GM12878 (cell line): ENCODE data around the gene CIAPIN1. TPM values are rescaled to one million over a fixed set of nuclear protein-coding genes. Genes with fewer than 3 reads are reported as not detected.

Experiments used
- ATAC-seq: fragments of 200-7000 bp; cut with Tn5 transposase; 3 replicates; pipeline ENCODE4 v1.9.1; 2020; ENCODE audit warnings: mild to moderate bottlenecking, moderate library complexity
- BruUV-seq: library from RNA; stranded (reverse); fragments of 400-500 nt; replicated peaks from 2 replicates; lab custom pipeline; 2021; lab: Mats Ljungman, UMichigan
- CTCF ChIA-PET: fragments of 300-600 bp; sonication (Branson Sonifier 250); formaldehyde crosslinking; extraction: SDS; loops from one replicate; lab custom pipeline; 2021; ENCODE audit warnings: inconsistent platforms; lab: Yijun Ruan, JAX
- POLR2A ChIA-PET: fragments of 350-600 bp; formaldehyde crosslinking; extraction: SDS; loops from one replicate; lab custom pipeline; 2021; ENCODE audit warnings: inconsistent platforms; lab: Charles Lee
- RAD21 ChIA-PET: fragments of 300-600 bp; sonication (Branson Sonifier 250); formaldehyde crosslinking; loops from one replicate; lab custom pipeline; 2023; ENCODE audit warnings: antibody characterized with exemption; ENCODE audit not compliant: unreplicated experiment; lab: Charles Lee
- SMC1A ChIA-PET: fragments of 300-600 bp; sonication (Branson Sonifier 250); formaldehyde crosslinking; loops from one replicate; lab custom pipeline; 2023; ENCODE audit not compliant: unreplicated experiment, uncharacterized antibody; lab: Charles Lee
- DNase-seq: peaks from one replicate; pipeline ENCODE4 v3.0.0-alpha.2; 2011; ENCODE audit warnings: low read depth, low spot score
- FAIRE-seq: peaks from 3 replicates; lab custom pipeline; 2011; peaks lifted over from hg19 to GRCh38; lab: Jason Lieb, UNC
- H2AFZ ChIP-seq: 2 replicates; pipeline ENCODE4 v1.6.0; 2011; ENCODE audit warnings: low read depth, low read length, control low read depth; ENCODE audit not compliant: control insufficient read depth
- H3K27ac ChIP-seq: 2 replicates; pipeline ENCODE4 v1.5.1; 2011; ENCODE audit warnings: control low read depth; ENCODE audit not compliant: control insufficient read depth, insufficient read depth
- H3K27me3 ChIP-seq, 2 experiments: replicated peaks in 1 of 2; 2 replicates each; pipeline versions ENCODE4 v1.6.0 to v1.6.1; 2011; ENCODE audit warnings: low read length in 1 of 2; ENCODE audit not compliant: control insufficient read depth in 2 of 2, insufficient read depth in 2 of 2
- H3K36me3 ChIP-seq, 2 experiments: 2 replicates each; pipeline ENCODE4 v1.5.1; 2011; ENCODE audit warnings: low read length in 1 of 2; ENCODE audit not compliant: control insufficient read depth in 2 of 2, insufficient read depth in 2 of 2
- H3K4me1 ChIP-seq: 2 replicates; pipeline ENCODE4 v1.6.1; 2011; ENCODE audit warnings: mild to moderate bottlenecking, low read length, moderate library complexity, mixed read lengths; ENCODE audit not compliant: control insufficient read depth, insufficient read depth
- H3K4me2 ChIP-seq: 2 replicates; pipeline ENCODE4 v1.6.0; 2011; ENCODE audit warnings: control low read depth; ENCODE audit not compliant: control insufficient read depth, insufficient read depth
- H3K4me3 ChIP-seq: fragments of 200-600 bp; sonication (generic); 2 replicates; pipeline ENCODE4 v1.5.1; 2016
- H3K79me2 ChIP-seq: 2 replicates; pipeline ENCODE4 v1.6.0; 2011; ENCODE audit warnings: low read length; ENCODE audit not compliant: control insufficient read depth, insufficient read depth
- H3K9ac ChIP-seq: 2 replicates; pipeline ENCODE4 v1.8.0; 2011; ENCODE audit warnings: low read length, control low read depth, mixed read lengths; ENCODE audit not compliant: control insufficient read depth, insufficient read depth
- H3K9me3 ChIP-seq: replicated peaks from 3 replicates; pipeline ENCODE4 v1.5.1; 2011; ENCODE audit warnings: mild to moderate bottlenecking, low read length; ENCODE audit not compliant: control insufficient read depth, insufficient read depth
- H4K20me1 ChIP-seq: 2 replicates; pipeline ENCODE4 v1.6.0; 2011; ENCODE audit not compliant: control insufficient read depth, insufficient read depth
- ATF7 ChIP-seq: fragments of 450-650 bp; IDR thresholded peaks from 2 replicates; pipeline ENCODE4 v1.6.1; 2016; ENCODE audit warnings: low read depth, mild to moderate bottlenecking
- CREM ChIP-seq: IDR thresholded peaks from 2 replicates; pipeline ENCODE4 v1.6.1; 2014; ENCODE audit warnings: antibody characterized with exemption, low read depth
- GABPA ChIP-seq: IDR thresholded peaks from 2 replicates; pipeline ENCODE4 v1.6.1; 2014; ENCODE audit warnings: antibody characterized with exemption, low read depth, mild to moderate bottlenecking, inconsistent platforms
- IKZF1 ChIP-seq: fragments of 450-650 bp; conservative IDR thresholded peaks from 2 replicates; pipeline ENCODE4 v1.6.1; 2017; ENCODE audit warnings: antibody characterized with exemption, mild to moderate bottlenecking
- KAT2A ChIP-seq: conservative IDR thresholded peaks from 2 replicates; pipeline ENCODE4 v1.6.1; 2011; ENCODE audit warnings: low read depth, low read length; ENCODE audit not compliant: control insufficient read depth
- MEF2B ChIP-seq: fragments of 450-650 bp; IDR thresholded peaks from 2 replicates; pipeline ENCODE4 v1.6.1; 2018; ENCODE audit warnings: mild to moderate bottlenecking, moderate library complexity; ENCODE audit not compliant: partially characterized antibody, poor library complexity, severe bottlenecking
- MTA3 ChIP-seq: IDR thresholded peaks from 2 replicates; pipeline ENCODE4 v1.6.1; 2012; ENCODE audit warnings: low read length, inconsistent platforms, borderline replicate concordance
- RBBP5 ChIP-seq: fragments of 200-600 bp; sonication (generic); conservative IDR thresholded peaks from 2 replicates; pipeline ENCODE4 v1.6.1; 2016
- SIX5 ChIP-seq: IDR thresholded peaks from 2 replicates; pipeline ENCODE4 v1.6.1; 2011; ENCODE audit warnings: mild to moderate bottlenecking, low read depth, low read length, moderate library complexity; ENCODE audit not compliant: severe bottlenecking
- WGBS: methylation state at CpG from one replicate; pipeline ENCODE4 v1.1.6; 2016; ENCODE audit warnings: low lambda C conversion rate; ENCODE audit not compliant: insufficient replicate concordance, insufficient coverage; ENCODE audit errors: missing lambda C conversion rate; 5-methylcytosine and 5-hydroxymethylcytosine counted together
- in situ Hi-C: fragments of 300-500 bp; cut with MboI; formaldehyde crosslinking; loops from 9 replicates; pipeline ENCODE4 v1.14.3; 2018; ENCODE audit warnings: mixed read lengths
- intact Hi-C: fragments of 100-400 bp; cut with micrococcal nuclease; formaldehyde crosslinking; loops from one replicate; pipeline ENCODE4 v1.14.2; 2022; ENCODE audit not compliant: unreplicated experiment
- polyA plus RNA-seq, 11 experiments: library from polyadenylated mRNA; depleted of rRNA in 4 of 11; unstranded in 6 of 11; stranded (reverse) in 5 of 11; fragments of >200 nt; fragmentation: Nextera tagmentation in 4 of 11; fragmentation: Illumina TruSeq in 1 of 11; extraction: Ambion mirVana in 4 of 11; extraction: Trizol in 1 of 11; gene quantifications; 1 replicate in 1 of 11; 2 replicates in 10 of 11; pipeline versions ENCODE4 v1.2.1 to v1.2.3, GENCODE V29; 2011 to 2016; ENCODE audit warnings: inconsistent platforms in 2 of 11, missing spikeins in 2 of 11, low read depth in 1 of 11
- total RNA-seq, 4 experiments: library from RNA; depleted of rRNA in 3 of 4; stranded (reverse); fragments of >200 nt in 3 of 4; fragmentation: Illumina TruSeq in 1 of 4; extraction: Trizol in 1 of 4; gene quantifications; 2 replicates each; pipeline versions ENCODE4 v1.2.1 to v1.2.3, GENCODE V29; 2013 to 2021

Gene CIAPIN1
- total and polyA plus RNA-seq, 10 of the 15 experiments (the other 5 are each of a cell fraction or from before 2014, with no cell fraction given) = 46.2 to 150 (median 54.3) TPM

GRCh38 chr16:57386381-57386951 is 60.7 kb downstream of the CIAPIN1 start:
- DNase-seq = no peak
- RAD21 ChIA-PET = interaction anchor here (0.6 to 3.5 kb wide), 5 partner anchors 9 to 58 kb away, joined by 3 to 38 read pairs (median 8); no protein-coding TSS in a partner anchor
- BruUV-seq = no TSS peak
- in situ Hi-C loops (no loop called here), intact Hi-C loops (no loop called here)
- POLR2A ChIA-PET = interaction anchor here (1.3 to 3.8 kb wide), 4 partner anchors 8 to 82 kb away, joined by 3 to 30 read pairs (median 8); no protein-coding TSS in a partner anchor
- Histone ChIP-seq H3K79me2 (no peaks in the 10 kb centered on the region), H3K36me3 (no peaks in the 10 kb centered on the region), H3K27ac (no peak overlapping the region), H2AFZ (no peak overlapping the region), H4K20me1 (no peaks in the 10 kb centered on the region), H3K27me3 (no peaks in the 10 kb centered on the region), H3K9ac (no peak overlapping the region), H3K4me1 (peaks cover 51% of the 10 kb centered on the region), H3K9me3 (no peaks in the 10 kb centered on the region), H3K4me3 (no peak overlapping the region), H3K4me2 (no peak overlapping the region)
- 95% methylated on average over 5 of the region's 5 CpGs for WGBS
- CTCF ChIA-PET = interaction anchor here (0.7 to 1.8 kb wide), 9 partner anchors 9 to 166 kb away, joined by 3 to 8 read pairs (median 4); no protein-coding TSS in a partner anchor
- no peak for TF ChIP-seq KAT2A
- TF ChIP-seq RBBP5 = no peak
- TF ChIP-seq CREM = no peak
- TF ChIP-seq ATF7 = no peak
- TF ChIP-seq IKZF1 = peak; percentile 31; the same call in 1 of the 2 replicates
- peak; percentile 59 for TF ChIP-seq MEF2B
- no peak for TF ChIP-seq GABPA
- no peak for TF ChIP-seq MTA3
- TF ChIP-seq SIX5 = no peak
- SMC1A ChIA-PET = interaction anchor here (0.6 to 3.7 kb wide), 12 partner anchors 10 to 84 kb away, joined by 3 to 49 read pairs (median 4); no protein-coding TSS in a partner anchor
- no peak for FAIRE-seq
- no peak for ATAC-seq
